Measurements from ENCODE around the gene ADAMTSL1.

ADAMTSL1 gene

GRCh38 chr9:18881758-18882157 is 407.8 kb downstream of the ADAMTSL1 start:
- DNase-seq, result no peak

- DNase-seq, result no peak
These were observed 413.6 kb downstream of the ADAMTSL1 start for GRCh38 chr9:18887546-18887945.

GRCh38 chr9:18888290-18888689 is 414.3 kb downstream of the ADAMTSL1 start:
- no peak for DNase-seq

- DNase-seq, result no peak
These were observed 415.6 kb downstream of the ADAMTSL1 start for GRCh38 chr9:18889550-18889949.

- DNase-seq, result no peak
These were observed 416.4 kb downstream of the ADAMTSL1 start for GRCh38 chr9:18890372-18890771.

GRCh38 chr9:18891946-18892670 is 418.2 kb downstream of the ADAMTSL1 start:
- no peak for DNase-seq

- no peak for DNase-seq
These were observed 419.1 kb downstream of the ADAMTSL1 start for GRCh38 chr9:18893046-18893445.

- no peak for DNase-seq
These were observed 419.5 kb downstream of the ADAMTSL1 start for GRCh38 chr9:18893491-18893890.

- DNase-seq, result no peak
These were observed 422.1 kb downstream of the ADAMTSL1 start for GRCh38 chr9:18896004-18896403.

GRCh38 chr9:18896531-18897179 is 422.7 kb downstream of the ADAMTSL1 start:
- no peak for DNase-seq

- DNase-seq, result no peak
These were observed 429.5 kb downstream of the ADAMTSL1 start for GRCh38 chr9:18903450-18903849.

GRCh38 chr9:18905028-18905882 is 431.3 kb downstream of the ADAMTSL1 start:
- DNase-seq, result no peak

GRCh38 chr9:18905883-18906629 is 432.1 kb downstream of the ADAMTSL1 start:
- DNase-seq, result no peak

GRCh38 chr9:18906656-18907395 is 432.9 kb downstream of the ADAMTSL1 start:
- no peak for DNase-seq

- no peak for DNase-seq
These were observed 434.1 kb downstream of the ADAMTSL1 start for GRCh38 chr9:18907927-18908625.

- DNase-seq, result no peak
These were observed 435.4 kb downstream of the ADAMTSL1 start for GRCh38 chr9:18909140-18910018.

- DNase-seq, result no peak
These were observed 436.5 kb downstream of the ADAMTSL1 start for GRCh38 chr9:18910435-18910834.

GRCh38 chr9:18910916-18911315 is 437.0 kb downstream of the ADAMTSL1 start:
- no peak for DNase-seq

- no peak for DNase-seq
These were observed 437.9 kb downstream of the ADAMTSL1 start for GRCh38 chr9:18911714-18912342.
